Astrocyte (in vitro differentiated cells and primary cell): ENCODE measurements around the gene CYP3A7. TPM values are rescaled to one million over a fixed set of nuclear protein-coding genes. Genes with fewer than 3 reads are reported as not detected.

Experiments
- DNase-seq: peaks from one replicate; pipeline ENCODE4 v3.0.0-alpha.2; 2010; ENCODE audit warnings: low read depth
- FAIRE-seq: peaks from 2 replicates; lab custom pipeline; 2011; peaks lifted over from hg19 to GRCh38; lab: Jason Lieb, UNC
- H2AFZ ChIP-seq: 2 replicates; pipeline ENCODE4 v1.6.0; 2012; ENCODE audit warnings: low read depth, low read length, inconsistent platforms
- H3K27ac ChIP-seq: 2 replicates; pipeline ENCODE4 v1.5.1; 2011; ENCODE audit warnings: low read depth, low read length, inconsistent platforms
- H3K27me3 ChIP-seq: 2 replicates; pipeline ENCODE4 v1.6.0; 2011; ENCODE audit warnings: low read length, inconsistent platforms; ENCODE audit not compliant: insufficient read depth
- H3K36me3 ChIP-seq: 2 replicates; pipeline ENCODE4 v1.5.1; 2011; ENCODE audit warnings: low read length, inconsistent platforms; ENCODE audit not compliant: insufficient read depth
- H3K4me1 ChIP-seq: 2 replicates; pipeline ENCODE4 v1.5.1; 2011; ENCODE audit warnings: low read length, inconsistent platforms; ENCODE audit not compliant: insufficient read depth
- H3K4me2 ChIP-seq: 2 replicates; pipeline ENCODE4 v1.6.0; 2012; ENCODE audit warnings: low read length, inconsistent platforms
- H3K4me3 ChIP-seq: 2 replicates; pipeline ENCODE4 v1.5.1; 2011; ENCODE audit warnings: low read depth, mild to moderate bottlenecking, low read length, inconsistent platforms; ENCODE audit not compliant: insufficient read depth
- H3K79me2 ChIP-seq: 2 replicates; pipeline ENCODE4 v1.6.0; 2012; ENCODE audit warnings: mild to moderate bottlenecking, low read length, inconsistent platforms; ENCODE audit not compliant: insufficient read depth
- H3K9ac ChIP-seq: 2 replicates; pipeline ENCODE4 v1.6.0; 2012; ENCODE audit warnings: mild to moderate bottlenecking, low read length, inconsistent platforms
- H3K9me3 ChIP-seq: 2 replicates; pipeline ENCODE4 v1.5.1; 2012; ENCODE audit warnings: low read depth, mild to moderate bottlenecking, low read length, inconsistent platforms; ENCODE audit not compliant: insufficient read depth
- H4K20me1 ChIP-seq: 2 replicates; pipeline ENCODE4 v1.6.0; 2012; ENCODE audit warnings: low read length, inconsistent platforms; ENCODE audit not compliant: insufficient read depth
- H3K27ac Mint-ChIP-seq: one replicate; pipeline ENCODE4 v1.8.0; 2021; ENCODE audit warnings: mild to moderate bottlenecking, mixed read lengths; ENCODE audit not compliant: unreplicated experiment
- H3K27me3 Mint-ChIP-seq: one replicate; pipeline ENCODE4 v1.8.0; 2021; ENCODE audit warnings: low read depth, mixed read lengths; ENCODE audit not compliant: unreplicated experiment
- H3K36me3 Mint-ChIP-seq: one replicate; pipeline ENCODE4 v1.8.0; 2021; ENCODE audit warnings: low read depth, mixed read lengths; ENCODE audit not compliant: unreplicated experiment
- H3K4me1 Mint-ChIP-seq: one replicate; pipeline ENCODE4 v1.8.0; 2021; ENCODE audit warnings: low read depth, mixed read lengths; ENCODE audit not compliant: unreplicated experiment
- H3K4me3 Mint-ChIP-seq: one replicate; pipeline ENCODE4 v1.8.0; 2021; ENCODE audit warnings: mild to moderate bottlenecking, moderate library complexity, mixed read lengths; ENCODE audit not compliant: unreplicated experiment
- H3K9me3 Mint-ChIP-seq: one replicate; pipeline ENCODE4 v1.8.0; 2021; ENCODE audit warnings: mild to moderate bottlenecking, mixed read lengths; ENCODE audit not compliant: unreplicated experiment
- EZH2 ChIP-seq: IDR thresholded peaks from 2 replicates; pipeline ENCODE4 v1.6.1; 2012; ENCODE audit warnings: mild to moderate bottlenecking, low read length, inconsistent platforms; ENCODE audit not compliant: insufficient read depth
- total RNA-seq: library from RNA; stranded (reverse); gene quantifications from 2 replicates; pipeline ENCODE4 v1.2.1, GENCODE V29; 2021
- TF ChIP-seq, protein P1 (sequence below): IDR thresholded peaks from 2 replicates; pipeline ENCODE4 v1.5.1; 2011; ENCODE audit warnings: low read depth, mild to moderate bottlenecking, inconsistent platforms, low read length, moderate library complexity; ENCODE audit not compliant: insufficient read depth

The CYP3A7 gene
- total RNA-seq, 1 donor from 2014 or later = not detected

- Mint-ChIP-seq H3K36me3 (peaks cover 5% of the 10 kb centered on the region), H3K27me3 (peaks cover 7% of the 10 kb centered on the region), H3K4me3 (no peak overlapping the region), H3K4me1 (peaks cover 6% of the 10 kb centered on the region), H3K27ac (no peak overlapping the region), H3K9me3 (no peaks in the 10 kb centered on the region)
- DNase-seq = no peak
- no peaks in the 10 kb centered on the region for H3K4me1 ChIP-seq
- no peak for TF ChIP-seq EZH2
- TF ChIP-seq, protein P1, sequence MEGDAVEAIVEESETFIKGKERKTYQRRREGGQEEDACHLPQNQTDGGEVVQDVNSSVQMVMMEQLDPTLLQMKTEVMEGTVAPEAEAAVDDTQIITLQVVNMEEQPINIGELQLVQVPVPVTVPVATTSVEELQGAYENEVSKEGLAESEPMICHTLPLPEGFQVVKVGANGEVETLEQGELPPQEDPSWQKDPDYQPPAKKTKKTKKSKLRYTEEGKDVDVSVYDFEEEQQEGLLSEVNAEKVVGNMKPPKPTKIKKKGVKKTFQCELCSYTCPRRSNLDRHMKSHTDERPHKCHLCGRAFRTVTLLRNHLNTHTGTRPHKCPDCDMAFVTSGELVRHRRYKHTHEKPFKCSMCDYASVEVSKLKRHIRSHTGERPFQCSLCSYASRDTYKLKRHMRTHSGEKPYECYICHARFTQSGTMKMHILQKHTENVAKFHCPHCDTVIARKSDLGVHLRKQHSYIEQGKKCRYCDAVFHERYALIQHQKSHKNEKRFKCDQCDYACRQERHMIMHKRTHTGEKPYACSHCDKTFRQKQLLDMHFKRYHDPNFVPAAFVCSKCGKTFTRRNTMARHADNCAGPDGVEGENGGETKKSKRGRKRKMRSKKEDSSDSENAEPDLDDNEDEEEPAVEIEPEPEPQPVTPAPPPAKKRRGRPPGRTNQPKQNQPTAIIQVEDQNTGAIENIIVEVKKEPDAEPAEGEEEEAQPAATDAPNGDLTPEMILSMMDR = no peak
- no peaks in the 10 kb centered on the region for H4K20me1 ChIP-seq
- H3K9ac ChIP-seq = no peak overlapping the region
- no peak overlapping the region for H3K4me3 ChIP-seq
- H2AFZ ChIP-seq = no peak overlapping the region
- no peaks in the 10 kb centered on the region for H3K9me3 ChIP-seq
- FAIRE-seq = no peak
- no peak overlapping the region for H3K27ac ChIP-seq
- no peaks in the 10 kb centered on the region for H3K27me3 ChIP-seq
- no peaks in the 10 kb centered on the region for H3K36me3 ChIP-seq
- H3K4me2 ChIP-seq = no peak overlapping the region
- no peaks in the 10 kb centered on the region for H3K79me2 ChIP-seq
Observed at GRCh38 chr7:99672573-99672972, 62.4 kb downstream of the CYP3A7 start.

DNA sequence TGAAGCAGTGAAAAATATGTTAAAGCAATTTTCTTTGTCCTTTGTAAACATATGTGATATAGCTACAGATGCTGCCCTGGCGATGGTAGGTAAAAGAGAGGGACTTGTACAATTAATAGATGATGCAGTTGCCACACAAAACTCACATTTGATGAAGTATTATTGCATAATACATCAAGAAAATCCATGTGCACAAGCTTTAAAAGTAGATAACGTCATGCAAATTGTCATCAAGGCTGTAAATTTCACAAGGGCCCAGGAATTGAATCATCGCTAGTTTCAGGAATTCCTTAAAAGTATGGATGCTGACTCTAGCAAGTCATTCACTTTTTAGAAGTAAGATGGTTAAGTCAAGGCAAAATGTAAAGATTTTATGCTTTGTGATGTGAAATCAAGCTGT lies 65.2 kb downstream of the CYP3A7 start:
- Mint-ChIP-seq H3K27me3 (peaks cover 7% of the 10 kb centered on the region), H3K27ac (no peak overlapping the region), H3K9me3 (no peaks in the 10 kb centered on the region), H3K4me3 (no peak overlapping the region), H3K4me1 (no peaks in the 10 kb centered on the region), H3K36me3 (peaks cover 5% of the 10 kb centered on the region)
- Histone ChIP-seq H2AFZ (no peak overlapping the region), H3K79me2 (no peaks in the 10 kb centered on the region), H3K27ac (no peak overlapping the region), H3K9ac (no peak overlapping the region), H4K20me1 (no peaks in the 10 kb centered on the region), H3K36me3 (no peaks in the 10 kb centered on the region), H3K4me1 (no peaks in the 10 kb centered on the region), H3K4me3 (no peak overlapping the region), H3K9me3 (no peaks in the 10 kb centered on the region), H3K4me2 (no peak overlapping the region), H3K27me3 (no peaks in the 10 kb centered on the region)
- DNase-seq = no peak
- no peak for TF ChIP-seq EZH2
- TF ChIP-seq, protein P1 = no peak
- no peak for FAIRE-seq

GRCh38 chr7:99668541-99668940 lies 66.5 kb downstream of the CYP3A7 start:
- no peak overlapping the region for H3K4me3 Mint-ChIP-seq
- no peak overlapping the region for H3K27ac Mint-ChIP-seq
- H3K36me3 ChIP-seq = no peaks in the 10 kb centered on the region
- no peak overlapping the region for H2AFZ ChIP-seq
- H3K27me3 Mint-ChIP-seq = peaks cover 7% of the 10 kb centered on the region
- H3K4me1 ChIP-seq = no peaks in the 10 kb centered on the region
- H3K27ac ChIP-seq = no peak overlapping the region
- H3K9ac ChIP-seq = no peak overlapping the region
- no peaks in the 10 kb centered on the region for H3K9me3 ChIP-seq
- H3K9me3 Mint-ChIP-seq = peaks cover 3% of the 10 kb centered on the region
- no peaks in the 10 kb centered on the region for H3K79me2 ChIP-seq
- FAIRE-seq (no peak), DNase-seq (no peak)
- H3K36me3 Mint-ChIP-seq = peaks cover 10% of the 10 kb centered on the region
- TF ChIP-seq EZH2 = no peak
- TF ChIP-seq, protein P1 = no peak
- no peak overlapping the region for H3K4me2 ChIP-seq
- no peaks in the 10 kb centered on the region for H4K20me1 ChIP-seq
- H3K4me3 ChIP-seq = no peak overlapping the region
- H3K27me3 ChIP-seq = no peaks in the 10 kb centered on the region
- H3K4me1 Mint-ChIP-seq = no peaks in the 10 kb centered on the region
